Fibroblast of pulmonary artery (primary cell): ENCODE measurements around the gene CCND1.

Experiments
- DNase-seq: peaks from one replicate; pipeline ENCODE4 v3.0.0-alpha.2; 2010; ENCODE audit warnings: low read depth
- H3K4me3 ChIP-seq: replicated peaks from 2 replicates; pipeline ENCODE4 v1.5.1; 2011; ENCODE audit warnings: low read depth, mild to moderate bottlenecking, control low read depth, low read length, moderate library complexity
- CTCF ChIP-seq: IDR thresholded peaks from 2 replicates; pipeline ENCODE4 v1.5.1; 2011; ENCODE audit warnings: mild to moderate bottlenecking, control low read depth, low read length, inconsistent platforms; ENCODE audit errors: missing control alignments

CCND1 gene

GRCh38 chr11:69666752-69667536, 26.0 kb downstream of the CCND1 start:
- DNase-seq = no peak
- TF ChIP-seq CTCF = no peak
- no peak overlapping the region for H3K4me3 ChIP-seq

- no peak overlapping the region for H3K4me3 ChIP-seq
- no peak for DNase-seq
- no peak for TF ChIP-seq CTCF
These were observed 27.0 kb downstream of the CCND1 start for GRCh38 chr11:69667619-69668604.

GRCh38 chr11:69669486-69669885, 28.5 kb downstream of the CCND1 start:
- no peak overlapping the region for H3K4me3 ChIP-seq
- TF ChIP-seq CTCF = no peak
- no peak for DNase-seq

GRCh38 chr11:69670158-69670845, 29.3 kb downstream of the CCND1 start:
- TF ChIP-seq CTCF = peak; percentile 96
- no peak overlapping the region for H3K4me3 ChIP-seq

GRCh38 chr11:69671734-69672465, 30.9 kb downstream of the CCND1 start:
- DNase-seq = no peak
- no peak overlapping the region for H3K4me3 ChIP-seq
- TF ChIP-seq CTCF = no peak

More at GRCh38 chr11:69670158-69670845, 29.3 kb downstream of the CCND1 start:
- DNase-seq = peak; percentile 92

GRCh38 chr11:69674267-69674885, 33.4 kb downstream of the CCND1 start:
- DNase-seq = peak; percentile 77
- TF ChIP-seq CTCF = no peak
- peak overlapping the region; percentile 96 for H3K4me3 ChIP-seq
